GM23338 (cell line): Measurements from ENCODE around the gene ID2.

Source experiments
- CREB1 ChIP-seq: fragments of 250-450 bp; sonication (Bioruptor Pico); IDR thresholded peaks from 2 replicates; pipeline ENCODE4 v1.5.0; 2020; ENCODE audit warnings: low read depth, mild to moderate bottlenecking, moderate library complexity
- ETS1 ChIP-seq: IDR thresholded peaks from 2 replicates; pipeline ENCODE4 v1.6.1; 2016; ENCODE audit warnings: antibody characterized with exemption
- EZH2 ChIP-seq: fragments of 200-600 bp; sonication (generic); IDR thresholded peaks from one replicate; pipeline ENCODE4 v1.8.0; 2017; ENCODE audit warnings: antibody characterized with exemption, mild to moderate bottlenecking, low read depth; ENCODE audit not compliant: unreplicated experiment
- EZH2phosphoT487 ChIP-seq: fragments of 200-600 bp; sonication (generic); IDR thresholded peaks from one replicate; pipeline ENCODE4 v1.8.1; 2018; ENCODE audit warnings: antibody characterized with exemption; ENCODE audit not compliant: unreplicated experiment
- JUNB ChIP-seq: IDR thresholded peaks from one replicate; pipeline ENCODE4 v1.6.1; 2016; ENCODE audit warnings: antibody characterized with exemption; ENCODE audit not compliant: unreplicated experiment
- NANOG ChIP-seq: IDR thresholded peaks from 2 replicates; pipeline ENCODE4 v1.6.1; 2016; ENCODE audit warnings: antibody characterized with exemption, borderline replicate concordance
- POLR2AphosphoS5 ChIP-seq: IDR thresholded peaks from 2 replicates; pipeline ENCODE4 v1.6.1; 2016; ENCODE audit warnings: antibody characterized with exemption, low read depth
- STAT1 ChIP-seq: IDR thresholded peaks from one replicate; pipeline ENCODE4 v1.6.1; 2016; ENCODE audit warnings: antibody characterized with exemption; ENCODE audit not compliant: unreplicated experiment
- ZNF114 ChIP-seq: fragments of 250-450 bp; sonication (Bioruptor Pico); IDR thresholded peaks from 2 replicates; pipeline ENCODE4 v1.5.0; 2020; ENCODE audit warnings: mild to moderate bottlenecking, moderate library complexity
- ZNF331 ChIP-seq: fragments of 250-450 bp; sonication (Bioruptor Pico); IDR thresholded peaks from 2 replicates; pipeline ENCODE4 v1.5.0; 2020; ENCODE audit warnings: low read depth, mild to moderate bottlenecking, moderate library complexity
- ZNF462 ChIP-seq: fragments of 250-450 bp; sonication (Bioruptor Pico); IDR thresholded peaks from 2 replicates; pipeline ENCODE4 v1.5.0; 2020; ENCODE audit warnings: mild to moderate bottlenecking, moderate library complexity
- TF ChIP-seq, protein P1 (sequence below), 2 experiments: fragments of 200-600 bp in 1 of 2; sonication (generic) in 1 of 2; conservative IDR thresholded peaks; 2 replicates each; pipeline versions ENCODE4 v1.5.1 to v1.6.1; 2016 to 2017; ENCODE audit warnings: antibody characterized with exemption in 2 of 2, low read depth in 2 of 2, mild to moderate bottlenecking in 2 of 2, moderate library complexity in 1 of 2
- TF ChIP-seq, protein P2 (sequence below): IDR thresholded peaks from one replicate; pipeline ENCODE4 v1.6.1; 2018; ENCODE audit warnings: antibody characterized with exemption; ENCODE audit not compliant: unreplicated experiment

GRCh38 chr2:8656811-8657210 lies 25.0 kb upstream of the ID2 start:
- TF ChIP-seq POLR2AphosphoS5 = no peak
- TF ChIP-seq, protein P1, sequence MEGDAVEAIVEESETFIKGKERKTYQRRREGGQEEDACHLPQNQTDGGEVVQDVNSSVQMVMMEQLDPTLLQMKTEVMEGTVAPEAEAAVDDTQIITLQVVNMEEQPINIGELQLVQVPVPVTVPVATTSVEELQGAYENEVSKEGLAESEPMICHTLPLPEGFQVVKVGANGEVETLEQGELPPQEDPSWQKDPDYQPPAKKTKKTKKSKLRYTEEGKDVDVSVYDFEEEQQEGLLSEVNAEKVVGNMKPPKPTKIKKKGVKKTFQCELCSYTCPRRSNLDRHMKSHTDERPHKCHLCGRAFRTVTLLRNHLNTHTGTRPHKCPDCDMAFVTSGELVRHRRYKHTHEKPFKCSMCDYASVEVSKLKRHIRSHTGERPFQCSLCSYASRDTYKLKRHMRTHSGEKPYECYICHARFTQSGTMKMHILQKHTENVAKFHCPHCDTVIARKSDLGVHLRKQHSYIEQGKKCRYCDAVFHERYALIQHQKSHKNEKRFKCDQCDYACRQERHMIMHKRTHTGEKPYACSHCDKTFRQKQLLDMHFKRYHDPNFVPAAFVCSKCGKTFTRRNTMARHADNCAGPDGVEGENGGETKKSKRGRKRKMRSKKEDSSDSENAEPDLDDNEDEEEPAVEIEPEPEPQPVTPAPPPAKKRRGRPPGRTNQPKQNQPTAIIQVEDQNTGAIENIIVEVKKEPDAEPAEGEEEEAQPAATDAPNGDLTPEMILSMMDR (conservative IDR thresholded peaks at IDR 0.05; ENCODE audit: low read depth in 2 of 2) = no peak
- TF ChIP-seq JUNB = no peak
- TF ChIP-seq, protein P2, sequence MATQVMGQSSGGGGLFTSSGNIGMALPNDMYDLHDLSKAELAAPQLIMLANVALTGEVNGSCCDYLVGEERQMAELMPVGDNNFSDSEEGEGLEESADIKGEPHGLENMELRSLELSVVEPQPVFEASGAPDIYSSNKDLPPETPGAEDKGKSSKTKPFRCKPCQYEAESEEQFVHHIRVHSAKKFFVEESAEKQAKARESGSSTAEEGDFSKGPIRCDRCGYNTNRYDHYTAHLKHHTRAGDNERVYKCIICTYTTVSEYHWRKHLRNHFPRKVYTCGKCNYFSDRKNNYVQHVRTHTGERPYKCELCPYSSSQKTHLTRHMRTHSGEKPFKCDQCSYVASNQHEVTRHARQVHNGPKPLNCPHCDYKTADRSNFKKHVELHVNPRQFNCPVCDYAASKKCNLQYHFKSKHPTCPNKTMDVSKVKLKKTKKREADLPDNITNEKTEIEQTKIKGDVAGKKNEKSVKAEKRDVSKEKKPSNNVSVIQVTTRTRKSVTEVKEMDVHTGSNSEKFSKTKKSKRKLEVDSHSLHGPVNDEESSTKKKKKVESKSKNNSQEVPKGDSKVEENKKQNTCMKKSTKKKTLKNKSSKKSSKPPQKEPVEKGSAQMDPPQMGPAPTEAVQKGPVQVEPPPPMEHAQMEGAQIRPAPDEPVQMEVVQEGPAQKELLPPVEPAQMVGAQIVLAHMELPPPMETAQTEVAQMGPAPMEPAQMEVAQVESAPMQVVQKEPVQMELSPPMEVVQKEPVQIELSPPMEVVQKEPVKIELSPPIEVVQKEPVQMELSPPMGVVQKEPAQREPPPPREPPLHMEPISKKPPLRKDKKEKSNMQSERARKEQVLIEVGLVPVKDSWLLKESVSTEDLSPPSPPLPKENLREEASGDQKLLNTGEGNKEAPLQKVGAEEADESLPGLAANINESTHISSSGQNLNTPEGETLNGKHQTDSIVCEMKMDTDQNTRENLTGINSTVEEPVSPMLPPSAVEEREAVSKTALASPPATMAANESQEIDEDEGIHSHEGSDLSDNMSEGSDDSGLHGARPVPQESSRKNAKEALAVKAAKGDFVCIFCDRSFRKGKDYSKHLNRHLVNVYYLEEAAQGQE = no peak
- TF ChIP-seq EZH2 = no peak
- no peak for TF ChIP-seq EZH2phosphoT487
- no peak for TF ChIP-seq CREB1
- no peak for TF ChIP-seq ETS1
- TF ChIP-seq NANOG = no peak
- TF ChIP-seq ZNF331 (CRISPR knock-in tag) = no peak
- TF ChIP-seq STAT1 = no peak
- TF ChIP-seq ZNF462 = no peak
- TF ChIP-seq ZNF114 = no peak
